Bronchial epithelial cell (primary cell): ENCODE data around the gene FAM83C. TPM values are rescaled to one million over a fixed set of nuclear protein-coding genes. Genes with fewer than 3 reads are reported as not detected.
"Not testable (repeated sequence)": the region's sequence is repeated elsewhere in the genome, so short reads cannot be mapped to it uniquely, and the experiment has no call there.

Experiments
- DNase-seq: peaks from one replicate; pipeline ENCODE4 v3.0.0-alpha.2; 2010; ENCODE audit warnings: low read depth
- FAIRE-seq: peaks from 2 replicates; lab custom pipeline; 2011; peaks lifted over from hg19 to GRCh38; lab: Jason Lieb, UNC
- H3K27me3 ChIP-seq: 2 replicates; pipeline ENCODE4 v1.5.1; 2011; ENCODE audit warnings: low read length; ENCODE audit not compliant: control insufficient read depth, insufficient read depth
- H3K36me3 ChIP-seq: 2 replicates; pipeline ENCODE4 v1.5.1; 2011; ENCODE audit warnings: low read length; ENCODE audit not compliant: control insufficient read depth, insufficient read depth
- H3K4me3 ChIP-seq: 2 replicates; pipeline ENCODE4 v1.5.1; 2011; ENCODE audit warnings: mild to moderate bottlenecking, low read depth, low read length, control low read depth
- CTCF ChIP-seq: IDR thresholded peaks from 2 replicates; pipeline ENCODE4 v1.5.1; 2011; ENCODE audit warnings: mild to moderate bottlenecking, moderate library complexity, low read length, control low read depth, inconsistent platforms; ENCODE audit not compliant: insufficient read depth, severe bottlenecking
- total RNA-seq: library from RNA; depleted of rRNA; stranded (reverse); fragments of >200 nt; gene quantifications from 2 replicates; pipeline ENCODE4 v1.2.1, GENCODE V29; 2014

The FAM83C gene
- total RNA-seq, 1 donor from 2014 or later, result 0.26 TPM

GRCh38 chr20:35316086-35316485 lies 23.9 kb upstream of the FAM83C start:
- TF ChIP-seq CTCF, result no peak
- no peaks in the 10 kb centered on the region for H3K27me3 ChIP-seq
- no peaks in the 10 kb centered on the region for H3K36me3 ChIP-seq
- DNase-seq (no peak), FAIRE-seq (no peak)
- no peak overlapping the region for H3K4me3 ChIP-seq

GRCh38 chr20:35315632-35316020 lies 23.4 kb upstream of the FAM83C start:
- H3K4me3 ChIP-seq, DNase-seq, H3K27me3 ChIP-seq, FAIRE-seq, H3K36me3 ChIP-seq: not testable (repeated sequence)

GRCh38 chr20:35314816-35315631 lies 22.8 kb upstream of the FAM83C start:
- no peak for TF ChIP-seq CTCF
- DNase-seq (no peak), FAIRE-seq (no peak)
- H3K27me3 ChIP-seq, result no peaks in the 10 kb centered on the region
- no peaks in the 10 kb centered on the region for H3K36me3 ChIP-seq
- H3K4me3 ChIP-seq, result no peak overlapping the region

- Histone ChIP-seq H3K36me3 (no peaks in the 10 kb centered on the region), H3K4me3 (no peak overlapping the region), H3K27me3 (no peaks in the 10 kb centered on the region)
- no peak for TF ChIP-seq CTCF
- FAIRE-seq (peak; percentile 36), DNase-seq (peak; percentile 88)
Observed at GRCh38 chr20:35312318-35312717, 20.1 kb upstream of the FAM83C start.

- TF ChIP-seq CTCF, result no peak
- no peak overlapping the region for H3K4me3 ChIP-seq
- FAIRE-seq, result no peak
- H3K36me3 ChIP-seq, result no peaks in the 10 kb centered on the region
- H3K27me3 ChIP-seq, result no peaks in the 10 kb centered on the region
- DNase-seq, result no peak
Observed at GRCh38 chr20:35311822-35312221, 19.6 kb upstream of the FAM83C start.

GRCh38 chr20:35311409-35311808 lies 19.2 kb upstream of the FAM83C start:
- no peak overlapping the region for H3K4me3 ChIP-seq
- FAIRE-seq (no peak), DNase-seq (peak; percentile 77)
- no peak for TF ChIP-seq CTCF
- no peaks in the 10 kb centered on the region for H3K27me3 ChIP-seq
- H3K36me3 ChIP-seq, result peaks cover under 1% of the 10 kb centered on the region
